DMS53 treated with DMSO at 0.1 percent for 48 hours (cell line): ENCODE results near the gene TPSD1.
"Not testable (repeated sequence)": the region's sequence is repeated elsewhere in the genome, so short reads cannot be mapped to it uniquely, and the experiment has no call there.

Source experiments
- DNase-seq: peaks from one replicate; lab custom pipeline; 2025; ENCODE audit not compliant: unreplicated experiment; lab: John Stamatoyannopoulos, UW

Gene TPSD1

GRCh38 chr16:1255276-1256122 is at the start of gene TPSD1:
Gene TPSD1 (plus strand): TSS chr16:1256069. CDS start chr16:1256281, 212 bp downstream.
- not testable (repeated sequence) for DNase-seq

DNA sequence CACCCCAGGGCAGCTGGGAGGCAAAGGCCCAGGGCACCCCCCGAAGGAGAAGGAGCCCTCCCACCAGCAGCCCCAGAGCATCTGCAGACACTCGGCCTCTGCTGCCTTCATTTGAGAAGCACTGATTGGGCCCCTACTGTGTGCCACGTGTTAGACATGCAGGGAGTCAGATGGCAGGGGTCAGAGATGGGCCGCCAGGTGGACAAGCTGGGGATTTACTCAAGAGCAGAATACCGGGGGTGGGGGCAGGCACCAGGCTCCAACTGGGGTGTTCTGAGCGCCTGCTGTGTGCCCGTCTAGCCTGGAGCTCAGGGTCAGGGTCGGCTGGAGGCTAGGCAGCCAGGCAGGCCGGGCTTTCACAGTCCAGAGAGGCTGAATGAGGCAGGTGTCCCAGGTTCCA is 49.5 kb upstream of the TPSD1 start:
- DNase-seq = no peak

DNA sequence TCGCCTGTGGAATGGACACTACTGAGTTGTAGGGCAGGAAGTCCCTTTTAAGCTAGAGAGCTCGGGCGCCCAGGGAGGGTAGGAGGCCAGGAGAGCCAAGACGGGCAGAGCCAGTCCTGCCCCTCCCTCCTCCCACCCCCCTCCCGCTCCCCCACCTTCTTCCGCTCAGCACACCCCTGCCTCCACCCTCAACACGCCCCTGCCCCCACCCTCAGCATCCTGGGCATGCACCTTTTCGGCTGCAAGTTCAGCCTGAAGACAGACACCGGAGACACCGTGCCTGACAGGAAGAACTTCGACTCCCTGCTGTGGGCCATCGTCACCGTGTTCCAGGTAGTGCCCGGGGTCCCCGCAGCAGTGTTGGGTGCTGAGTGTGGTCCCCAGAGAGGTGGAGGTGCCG is 49.1 kb upstream of the TPSD1 start:
- DNase-seq = no peak

DNA sequence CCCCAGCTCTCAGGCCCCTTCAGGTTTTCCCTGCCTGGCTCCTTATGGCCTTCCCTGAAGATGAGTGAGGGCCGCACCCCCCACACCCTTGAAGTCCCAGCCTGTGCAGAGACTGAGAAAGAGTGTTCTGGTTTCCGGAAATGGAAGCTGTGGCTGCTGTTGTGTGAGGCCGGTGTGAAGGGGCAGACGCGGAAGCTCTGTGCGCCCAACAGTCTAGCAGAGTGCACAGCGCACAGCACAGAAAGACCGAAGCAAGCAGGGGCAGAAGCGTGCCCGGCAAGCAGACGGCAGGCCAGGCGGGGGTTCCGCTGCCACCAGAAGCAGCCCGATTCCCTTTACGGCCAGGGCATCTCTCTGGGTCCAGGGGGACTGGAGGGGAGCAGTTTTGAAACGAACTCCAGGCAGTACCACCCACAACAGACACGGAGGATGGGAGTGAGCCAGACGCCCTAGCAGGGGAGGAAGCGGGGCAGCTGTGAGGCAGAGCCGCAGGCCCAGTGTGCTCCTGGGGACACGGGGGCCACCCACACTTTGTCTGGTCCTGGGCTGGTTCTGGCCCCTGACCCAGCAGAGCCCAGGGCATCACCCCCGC is 47.5 kb upstream of the TPSD1 start:
- no peak for DNase-seq

DNA sequence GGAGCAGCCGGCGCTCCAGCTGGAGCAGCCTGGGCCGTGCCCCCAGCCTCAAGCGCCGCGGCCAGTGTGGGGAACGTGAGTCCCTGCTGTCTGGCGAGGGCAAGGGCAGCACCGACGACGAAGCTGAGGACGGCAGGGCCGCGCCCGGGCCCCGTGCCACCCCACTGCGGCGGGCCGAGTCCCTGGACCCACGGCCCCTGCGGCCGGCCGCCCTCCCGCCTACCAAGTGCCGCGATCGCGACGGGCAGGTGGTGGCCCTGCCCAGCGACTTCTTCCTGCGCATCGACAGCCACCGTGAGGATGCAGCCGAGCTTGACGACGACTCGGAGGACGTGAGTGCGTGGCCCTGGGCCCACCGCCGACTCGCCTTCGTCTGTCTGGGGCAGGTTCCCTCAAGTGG is 46.8 kb upstream of the TPSD1 start:
- no peak for DNase-seq

- no peak for DNase-seq
These were observed 45.4 kb upstream of the TPSD1 start for GRCh38 chr16:1210461-1210860.

- DNase-seq = no peak
These were observed 44.2 kb upstream of the TPSD1 start for GRCh38 chr16:1211451-1212268.

DNA sequence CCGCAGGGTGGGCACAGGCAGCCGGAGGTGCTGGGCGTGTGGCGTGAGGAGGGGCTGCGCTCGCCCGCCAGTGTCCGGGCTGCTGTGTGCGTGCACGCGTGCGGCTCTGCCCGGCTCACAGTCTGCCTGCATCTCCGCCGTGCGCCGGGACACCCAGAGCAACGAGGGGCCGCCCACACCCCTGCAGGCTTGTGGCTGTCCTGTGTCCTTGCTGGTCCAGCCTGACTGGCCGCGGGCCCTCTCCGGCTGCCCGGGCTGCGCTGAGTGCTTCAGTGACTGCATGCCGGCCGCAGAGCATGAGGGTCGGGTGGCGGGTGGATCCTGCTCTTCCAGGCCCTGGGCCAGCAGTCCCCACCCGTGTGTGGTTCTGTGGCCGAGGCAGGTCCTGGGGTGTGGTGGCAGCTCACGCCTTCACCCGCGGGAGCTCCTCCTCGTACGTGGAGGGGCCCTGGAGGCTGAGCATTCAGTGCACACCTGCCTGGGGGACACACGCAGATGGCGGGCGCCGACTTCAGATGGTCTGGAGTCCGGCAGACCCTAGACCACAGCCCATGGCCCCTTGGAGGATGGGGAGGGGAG is 43.2 kb upstream of the TPSD1 start:
- DNase-seq = no peak

- no peak for DNase-seq
These were observed 42.6 kb upstream of the TPSD1 start for GRCh38 chr16:1213231-1213630.

DNA sequence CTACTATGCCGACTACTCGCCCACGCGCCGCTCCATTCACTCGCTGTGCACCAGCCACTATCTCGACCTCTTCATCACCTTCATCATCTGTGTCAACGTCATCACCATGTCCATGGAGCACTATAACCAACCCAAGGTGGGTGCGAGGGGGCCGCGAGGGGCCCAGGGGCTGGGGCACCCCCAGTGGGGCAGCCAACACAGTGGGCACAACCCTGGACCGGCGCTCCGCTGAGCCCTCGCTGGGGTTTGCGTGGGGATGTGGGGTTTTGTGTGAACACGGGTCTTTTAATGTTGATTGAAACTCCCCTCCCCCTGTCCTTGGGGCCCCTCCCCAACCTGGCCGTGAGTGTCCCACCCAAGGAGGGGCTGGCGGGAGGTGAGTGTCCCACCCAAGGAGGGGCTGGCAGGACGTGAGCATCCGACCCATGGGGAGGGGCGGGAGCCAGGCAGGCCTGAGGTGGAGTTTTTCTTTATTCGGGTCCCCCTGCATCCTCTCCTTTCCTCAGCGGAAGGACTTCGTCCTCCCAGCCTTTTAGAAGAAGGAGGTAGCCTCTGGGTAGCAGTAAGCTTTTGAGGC is 42.0 kb upstream of the TPSD1 start:
- no peak for DNase-seq

GRCh38 chr16:1214719-1215118 is 41.1 kb upstream of the TPSD1 start:
- DNase-seq = no peak

GRCh38 chr16:1215574-1216295 is 40.1 kb upstream of the TPSD1 start:
- no peak for DNase-seq

GRCh38 chr16:1216296-1216619 is 39.6 kb upstream of the TPSD1 start:
- DNase-seq = no peak

DNA sequence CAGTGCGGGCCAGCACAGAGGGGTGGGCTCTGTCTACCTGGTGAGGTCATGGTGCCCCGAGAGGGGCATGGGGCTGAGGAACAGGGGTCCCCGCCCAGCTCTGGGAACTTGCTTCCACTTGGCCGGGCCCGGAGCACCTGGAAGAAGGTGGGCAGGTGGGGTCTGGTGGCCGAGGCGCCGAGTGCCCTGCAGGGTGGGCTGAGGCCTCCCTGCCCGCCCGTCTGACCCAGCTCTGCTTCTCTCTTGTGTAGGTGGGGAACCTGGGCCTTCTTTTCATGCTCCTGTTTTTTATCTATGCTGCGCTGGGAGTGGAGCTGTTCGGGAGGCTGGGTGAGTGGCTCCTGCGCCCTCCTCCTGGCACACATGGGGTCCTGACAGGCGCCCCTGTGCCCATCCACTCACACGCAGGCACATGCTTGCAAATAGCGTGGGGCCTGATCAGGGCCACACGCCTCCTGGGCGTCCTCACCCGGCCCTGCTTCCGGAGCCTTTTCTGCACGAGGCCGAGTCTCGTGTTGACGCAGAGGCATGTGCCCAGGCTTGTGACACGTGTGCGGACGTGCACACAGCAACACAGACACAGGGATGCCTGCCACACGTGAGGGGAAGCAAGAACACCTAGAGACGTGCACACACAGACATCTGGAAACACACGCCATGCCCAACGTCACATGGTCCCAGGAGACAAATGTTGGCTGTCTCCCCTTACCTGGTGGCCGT is 39.0 kb upstream of the TPSD1 start:
- DNase-seq = no peak

- no peak for DNase-seq
These were observed 38.3 kb upstream of the TPSD1 start for GRCh38 chr16:1217526-1217925.

DNA sequence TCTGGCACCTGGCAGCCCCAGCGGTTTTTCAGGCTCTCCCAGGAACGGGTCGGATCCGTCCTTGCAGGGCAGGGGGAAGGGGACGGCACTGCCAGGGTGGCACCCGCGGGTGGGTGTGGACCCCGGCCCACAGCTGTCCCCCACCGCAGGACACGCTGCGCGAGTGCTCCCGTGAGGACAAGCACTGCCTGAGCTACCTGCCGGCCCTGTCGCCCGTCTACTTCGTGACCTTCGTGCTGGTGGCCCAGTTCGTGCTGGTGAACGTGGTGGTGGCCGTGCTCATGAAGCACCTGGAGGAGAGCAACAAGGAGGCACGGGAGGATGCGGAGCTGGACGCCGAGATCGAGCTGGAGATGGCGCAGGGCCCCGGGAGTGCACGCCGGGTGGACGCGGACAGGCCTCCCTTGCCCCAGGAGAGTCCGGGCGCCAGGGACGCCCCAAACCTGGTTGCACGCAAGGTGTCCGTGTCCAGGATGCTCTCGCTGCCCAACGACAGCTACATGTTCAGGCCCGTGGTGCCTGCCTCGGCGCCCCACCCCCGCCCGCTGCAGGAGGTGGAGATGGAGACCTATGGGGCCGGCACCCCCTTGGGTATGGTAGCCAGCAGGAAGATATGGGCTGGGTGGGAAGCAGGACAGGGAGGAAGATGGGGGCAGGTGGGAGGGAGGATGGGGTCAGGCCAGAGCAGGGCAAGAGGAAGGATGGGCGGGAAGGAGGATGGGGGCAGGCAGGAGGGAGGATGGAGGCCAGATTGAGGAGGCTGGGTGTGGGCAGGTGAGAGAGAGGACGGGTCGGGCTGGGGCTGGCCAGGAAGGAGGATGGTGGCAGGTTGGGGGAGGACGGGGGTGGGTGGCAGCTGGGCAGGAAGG is 37.6 kb upstream of the TPSD1 start:
- DNase-seq = no peak

DNA sequence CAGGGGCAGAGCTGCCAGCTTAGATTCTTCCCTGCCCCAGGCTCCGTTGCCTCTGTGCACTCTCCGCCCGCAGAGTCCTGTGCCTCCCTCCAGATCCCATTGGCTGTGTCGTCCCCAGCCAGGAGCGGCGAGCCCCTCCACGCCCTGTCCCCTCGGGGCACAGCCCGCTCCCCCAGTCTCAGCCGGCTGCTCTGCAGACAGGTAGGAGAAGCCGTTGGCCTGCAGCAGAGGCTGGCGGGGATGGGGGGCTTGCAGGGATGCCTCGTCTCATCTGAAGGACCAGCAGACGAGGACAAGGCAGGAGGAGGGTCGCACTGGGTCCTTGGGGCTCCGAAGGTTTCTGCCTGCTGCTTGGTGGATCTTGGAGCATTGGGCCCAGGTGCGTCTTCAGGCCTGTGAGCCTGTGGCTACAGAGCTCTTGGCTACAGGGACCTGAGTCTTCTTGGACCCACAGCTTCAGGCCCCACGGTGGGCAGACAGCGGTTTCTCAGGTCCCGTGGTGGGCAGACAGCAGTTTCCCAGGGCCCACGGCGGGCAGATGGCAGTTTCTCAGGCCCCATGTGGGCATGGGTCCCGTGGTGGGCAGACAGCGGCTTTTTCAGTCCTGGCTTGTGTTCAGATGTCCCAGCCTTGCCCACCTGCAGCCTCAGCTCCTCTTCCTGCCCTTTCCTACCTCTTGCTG is 36.8 kb upstream of the TPSD1 start:
- DNase-seq = no peak

GRCh38 chr16:1220098-1220728 is 35.7 kb upstream of the TPSD1 start:
- no peak for DNase-seq
